ENCODE data around the gene ARHGEF18.

Gene ARHGEF18

GRCh38 chr19:7370546-7370945 lies 21.8 kb downstream of the ARHGEF18 start:
- ChIA-PET CTCF (interaction anchor here (1.2 kb wide), 1 partner anchor 16 kb away, joined by 4 read pairs; no protein-coding TSS in a partner anchor), POLR2A (ENCODE audit: low non-redundant PET) (no interaction called here)
- no peak for TF ChIP-seq CTCF (conservative IDR thresholded peaks at IDR 0.05; ENCODE audit: low read depth)
- DNase-seq (ENCODE audit: low spot score) = no peak
- no peak overlapping the region for H3K27ac ChIP-seq

- no peak for DNase-seq (ENCODE audit: low spot score)
- ChIA-PET POLR2A (ENCODE audit: low non-redundant PET) (no interaction called here), CTCF (no interaction called here)
- no peak for TF ChIP-seq CTCF (conservative IDR thresholded peaks at IDR 0.05; ENCODE audit: low read depth)
- no peak overlapping the region for H3K27ac ChIP-seq
Observed at GRCh38 chr19:7371001-7371400, 22.3 kb downstream of the ARHGEF18 start.

GRCh38 chr19:7372810-7373209 lies 24.1 kb downstream of the ARHGEF18 start:
- DNase-seq (ENCODE audit: low spot score) = no peak
- ChIA-PET CTCF (interaction anchor here (0.6 kb wide), 1 partner anchor 165 kb away, joined by 3 read pairs; no protein-coding TSS in a partner anchor), POLR2A (ENCODE audit: low non-redundant PET) (no interaction called here)
- no peak overlapping the region for H3K27ac ChIP-seq
- no peak for TF ChIP-seq CTCF (conservative IDR thresholded peaks at IDR 0.05; ENCODE audit: low read depth)

GRCh38 chr19:7373862-7374261 lies 25.1 kb downstream of the ARHGEF18 start:
- POLR2A ChIA-PET (ENCODE audit: low non-redundant PET) = no interaction called here
- no peak for TF ChIP-seq CTCF (conservative IDR thresholded peaks at IDR 0.05; ENCODE audit: low read depth)
- no peak overlapping the region for H3K27ac ChIP-seq
- CTCF ChIA-PET = no interaction called here
- no peak for DNase-seq (ENCODE audit: low spot score)

- POLR2A ChIA-PET (ENCODE audit: low non-redundant PET) = no interaction called here
- DNase-seq (ENCODE audit: low spot score) = no peak
- no peak overlapping the region for H3K27ac ChIP-seq
- CTCF ChIA-PET = interaction anchor here (1.3 kb wide), 1 partner anchor 22 kb away, joined by 4 read pairs; no protein-coding TSS in a partner anchor
- no peak for TF ChIP-seq CTCF (conservative IDR thresholded peaks at IDR 0.05; ENCODE audit: low read depth)
Observed at GRCh38 chr19:7376151-7376852, 27.6 kb downstream of the ARHGEF18 start.

- ChIA-PET POLR2A (ENCODE audit: low non-redundant PET) (no interaction called here), CTCF (interaction anchor here (0.6 to 1.3 kb wide), 2 partner anchors 16 to 23 kb away, joined by 3 to 4 read pairs; no protein-coding TSS in a partner anchor)
- DNase-seq (ENCODE audit: low spot score) = no peak
- no peak for TF ChIP-seq CTCF (conservative IDR thresholded peaks at IDR 0.05; ENCODE audit: low read depth)
- no peak overlapping the region for H3K27ac ChIP-seq
Observed at GRCh38 chr19:7377196-7377595, 28.5 kb downstream of the ARHGEF18 start.

All from RWPE1 (cell line).